IMR-90 (cell line): Measurements from ENCODE around the gene PCSK5. TPM values are rescaled to one million over a fixed set of nuclear protein-coding genes. Genes with fewer than 3 reads are reported as not detected.

ENCODE experiments used
- ATAC-seq: fragments of 200-7000 bp; cut with Tn5 transposase; 2 replicates; pipeline ENCODE4 v1.9.1; 2020; ENCODE audit warnings: low read depth, mild to moderate bottlenecking, moderate library complexity
- BruUV-seq: library from RNA; stranded (reverse); fragments of 400-500 nt; replicated peaks from 2 replicates; lab custom pipeline; 2021; lab: Mats Ljungman, UMichigan
- CTCF ChIA-PET: fragments of 300-600 bp; formaldehyde crosslinking; extraction: SDS; loops from one replicate; lab custom pipeline; 2021; ENCODE audit warnings: antibody characterized with exemption; lab: Yijun Ruan, JAX
- POLR2A ChIA-PET: fragments of 300-600 bp; sonication (Branson Sonifier 250); formaldehyde crosslinking; loops from one replicate; lab custom pipeline; 2022; ENCODE audit warnings: antibody characterized with exemption; ENCODE audit not compliant: unreplicated experiment; lab: Charles Lee
- DNase-seq: peaks from one replicate; pipeline ENCODE4 v3.0.0; 2013
- H2AFZ ChIP-seq: replicated peaks from 2 replicates; pipeline ENCODE3; 2013; ENCODE audit warnings: low read length, mild to moderate bottlenecking; ENCODE audit not compliant: poor library complexity
- H2AK5ac ChIP-seq: 2 replicates; pipeline ENCODE4 v1.6.1; 2013; ENCODE audit warnings: low read depth, low read length, inconsistent platforms
- H2AK9ac ChIP-seq: replicated peaks from 2 replicates; pipeline ENCODE3; 2013; ENCODE audit warnings: mild to moderate bottlenecking, low read depth, low read length, moderate library complexity; ENCODE audit not compliant: poor library complexity
- H2BK120ac ChIP-seq: 2 replicates; pipeline ENCODE4 v1.6.1; 2013; ENCODE audit warnings: low read depth, low read length, inconsistent platforms
- H2BK15ac ChIP-seq: 3 replicates; pipeline ENCODE4 v1.6.1; 2013; ENCODE audit warnings: low read depth, low read length, inconsistent platforms
- H2BK20ac ChIP-seq: 2 replicates; pipeline ENCODE4 v1.6.1; 2013; ENCODE audit warnings: low read depth, mild to moderate bottlenecking, inconsistent platforms, low read length, moderate library complexity
- H2BK5ac ChIP-seq: 2 replicates; pipeline ENCODE4 v1.6.1; 2013; ENCODE audit warnings: mild to moderate bottlenecking, low read depth, low read length, inconsistent platforms; ENCODE audit not compliant: poor library complexity, severe bottlenecking
- H3K14ac ChIP-seq: replicated peaks from 2 replicates; pipeline ENCODE4 v1.6.1; 2013; ENCODE audit warnings: low read depth, low read length, inconsistent platforms
- H3K18ac ChIP-seq: 2 replicates; pipeline ENCODE4 v1.6.1; 2013; ENCODE audit warnings: low read depth, low read length, control low read depth
- H3K23ac ChIP-seq: 2 replicates; pipeline ENCODE4 v1.6.1; 2013; ENCODE audit warnings: low read depth, low read length, inconsistent platforms
- H3K27ac ChIP-seq: 2 replicates; pipeline ENCODE4 v1.5.1; 2013; ENCODE audit warnings: mild to moderate bottlenecking, control low read depth, low read length; ENCODE audit not compliant: insufficient read depth
- H3K27me3 ChIP-seq: 2 replicates; pipeline ENCODE4 v1.6.1; 2013; ENCODE audit warnings: low read length; ENCODE audit not compliant: control insufficient read depth, insufficient read depth
- H3K36me3 ChIP-seq: 2 replicates; pipeline ENCODE4 v1.6.1; 2013; ENCODE audit warnings: low read length, mixed read lengths; ENCODE audit not compliant: control insufficient read depth, insufficient read depth
- H3K4ac ChIP-seq: 2 replicates; pipeline ENCODE4 v1.6.1; 2013; ENCODE audit warnings: low read depth, low read length, inconsistent platforms
- H3K4me1 ChIP-seq: 2 replicates; pipeline ENCODE4 v1.6.1; 2013; ENCODE audit warnings: low read length, mixed read lengths; ENCODE audit not compliant: control insufficient read depth, insufficient read depth
- H3K4me2 ChIP-seq: 2 replicates; pipeline ENCODE4 v1.6.1; 2013; ENCODE audit warnings: low read depth, mild to moderate bottlenecking, control low read depth, low read length, moderate library complexity
- H3K4me3 ChIP-seq: 2 replicates; pipeline ENCODE4 v1.5.1; 2013; ENCODE audit warnings: low read depth, mild to moderate bottlenecking, control low read depth, low read length, moderate library complexity; ENCODE audit not compliant: insufficient read depth
- H3K56ac ChIP-seq: 2 replicates; pipeline ENCODE4 v1.6.1; 2013; ENCODE audit warnings: low read length, inconsistent platforms; ENCODE audit not compliant: insufficient read depth; ENCODE audit errors: extremely low read depth
- H3K79me1 ChIP-seq, 2 experiments: 2 replicates each; pipeline ENCODE4 v1.6.1; 2013; ENCODE audit warnings: low read length in 2 of 2, inconsistent platforms in 1 of 2, low read depth in 1 of 2
- H3K9ac ChIP-seq: 2 replicates; pipeline ENCODE4 v1.6.1; 2013; ENCODE audit warnings: low read depth, low read length, control low read depth
- H3K9me1 ChIP-seq: 2 replicates; pipeline ENCODE4 v1.6.1; 2013; ENCODE audit warnings: low read length, inconsistent platforms; ENCODE audit not compliant: insufficient read depth
- H3K9me3 ChIP-seq: 2 replicates; pipeline ENCODE4 v1.6.1; 2013; ENCODE audit warnings: low read length; ENCODE audit not compliant: control insufficient read depth, insufficient read depth
- H4K20me1 ChIP-seq: 2 replicates; pipeline ENCODE4 v1.6.1; 2013; ENCODE audit warnings: low read length, inconsistent platforms; ENCODE audit not compliant: insufficient read depth
- H4K5ac ChIP-seq: 2 replicates; pipeline ENCODE4 v1.6.1; 2013; ENCODE audit warnings: mild to moderate bottlenecking, low read depth, low read length, control low read depth
- H4K8ac ChIP-seq, 2 experiments: 2 replicates each; pipeline ENCODE4 v1.6.1; 2013; ENCODE audit warnings: low read depth in 2 of 2, low read length in 2 of 2, control low read depth in 1 of 2, inconsistent platforms in 1 of 2
- H4K91ac ChIP-seq: 2 replicates; pipeline ENCODE4 v1.6.1; 2013; ENCODE audit warnings: low read depth, low read length, inconsistent platforms; ENCODE audit not compliant: insufficient read depth
- BHLHE40 ChIP-seq: fragments of 150-350 bp; IDR thresholded peaks from 2 replicates; pipeline ENCODE4 v1.6.1; 2016; ENCODE audit warnings: mild to moderate bottlenecking, low read depth, low read length
- CEBPB ChIP-seq: IDR thresholded peaks from 2 replicates; pipeline ENCODE4 v1.6.1; 2012; ENCODE audit warnings: low read depth, low read length, improper control_type of control experiment
- CHD1 ChIP-seq: IDR thresholded peaks from 2 replicates; pipeline ENCODE4 v1.6.1; 2012; ENCODE audit warnings: low read depth, low read length, improper control_type of control experiment
- CTCF ChIP-seq: conservative IDR thresholded peaks from 2 replicates; pipeline ENCODE4 v1.5.1; 2012; ENCODE audit warnings: mild to moderate bottlenecking, low read depth, low read length, improper control_type of control experiment
- ELK1 ChIP-seq: fragments of 150-350 bp; IDR thresholded peaks from 2 replicates; pipeline ENCODE4 v1.6.1; 2016; ENCODE audit warnings: low read depth, mild to moderate bottlenecking, low read length, moderate library complexity, borderline replicate concordance
- FOS ChIP-seq: fragments of 150-350 bp; IDR thresholded peaks from 2 replicates; pipeline ENCODE4 v1.6.1; 2016; ENCODE audit warnings: low read depth, low read length
- MAFK ChIP-seq: IDR thresholded peaks from 2 replicates; pipeline ENCODE4 v1.6.1; 2012; ENCODE audit warnings: low read depth, low read length, improper control_type of control experiment
- MAZ ChIP-seq: IDR thresholded peaks from 2 replicates; pipeline ENCODE4 v1.6.1; 2012; ENCODE audit warnings: low read depth, mild to moderate bottlenecking, low read length, improper control_type of control experiment, moderate library complexity, borderline replicate concordance
- MXI1 ChIP-seq: IDR thresholded peaks from 2 replicates; pipeline ENCODE4 v1.6.1; 2012; ENCODE audit warnings: low read depth, mild to moderate bottlenecking, low read length, moderate library complexity, borderline replicate concordance
- NFE2L2 ChIP-seq: fragments of 150-350 bp; IDR thresholded peaks from 2 replicates; pipeline ENCODE4 v1.6.1; 2016; ENCODE audit warnings: low read depth, mild to moderate bottlenecking, low read length
- POLR2A ChIP-seq: IDR thresholded peaks from 2 replicates; pipeline ENCODE4 v1.6.1; 2012; ENCODE audit warnings: mild to moderate bottlenecking, low read depth, low read length
- RAD21 ChIP-seq: IDR thresholded peaks from 2 replicates; pipeline ENCODE4 v1.6.1; 2012; ENCODE audit warnings: low read length, improper control_type of control experiment
- RCOR1 ChIP-seq: IDR thresholded peaks from 2 replicates; pipeline ENCODE4 v1.6.1; 2012; ENCODE audit warnings: mild to moderate bottlenecking, low read length, improper control_type of control experiment; ENCODE audit not compliant: insufficient replicate concordance
- RFX5 ChIP-seq: IDR thresholded peaks from 2 replicates; pipeline ENCODE4 v1.8.0; 2012; ENCODE audit warnings: low read depth, mild to moderate bottlenecking, low read length, moderate library complexity
- SMC3 ChIP-seq: fragments of 150-350 bp; IDR thresholded peaks from 2 replicates; pipeline ENCODE4 v1.6.1; 2016; ENCODE audit warnings: low read depth, mild to moderate bottlenecking, antibody characterized with exemption, low read length, moderate library complexity
- USF2 ChIP-seq: fragments of 150-350 bp; IDR thresholded peaks from 2 replicates; pipeline ENCODE4 v1.6.1; 2017; ENCODE audit warnings: mild to moderate bottlenecking, antibody characterized with exemption, low read length, low read depth
- WGBS, 2 experiments: methylation state at CpG; one replicate each; pipeline versions ENCODE4 v1.1.5 to v1.1.7; 2013; ENCODE audit warnings: missing lambda C conversion rate in 2 of 2; ENCODE audit not compliant: insufficient read length in 1 of 2; ENCODE audit errors: extremely low coverage in 2 of 2; 5-methylcytosine and 5-hydroxymethylcytosine counted together
- dilution Hi-C: fragments of 300-500 bp; cut with HindIII; formaldehyde crosslinking; loops from one replicate; pipeline ENCODE4 v1.14.3; 2018; ENCODE audit warnings: low sequenced_read_pairs; ENCODE audit not compliant: unreplicated experiment
- in situ Hi-C: fragments of 300-500 bp; cut with MboI; formaldehyde crosslinking; loops from 3 replicates; pipeline ENCODE4 v1.14.3; 2019; ENCODE audit warnings: low sequenced_read_pairs, inconsistent platforms, mixed read lengths
- intact Hi-C: fragments of 100-400 bp; cut with micrococcal nuclease; formaldehyde crosslinking; loops from 2 replicates; pipeline ENCODE4 v1.10.0; 2022
- polyA plus RNA-seq, 3 experiments: library from polyadenylated mRNA; depleted of rRNA; stranded (reverse); fragments of >200 nt; gene quantifications; 2 replicates each; pipeline ENCODE4 v1.2.3, GENCODE V29; 2012; ENCODE audit warnings: low replicate concordance in 1 of 3
- total RNA-seq: library from RNA; depleted of rRNA; stranded (reverse); fragments of >200 nt; gene quantifications from 2 replicates; pipeline ENCODE4 v1.2.3, GENCODE V29; 2012

The PCSK5 gene
- total and polyA plus RNA-seq, 2 of the 4 experiments (the other 2 are of a cell fraction), result 1.5 to 3.0 TPM

- BruUV-seq, result no TSS peak
- no peaks in the 10 kb centered on the region for H3K9me3 ChIP-seq
- no peak overlapping the region for H3K56ac ChIP-seq
- ChIA-PET POLR2A (no interaction called here), CTCF (interaction anchor here (0.6 kb wide), 1 partner anchor 41 kb away, joined by 4 read pairs; no protein-coding TSS in a partner anchor)
- H2AK5ac ChIP-seq, result no peak overlapping the region
- no peak overlapping the region for H4K5ac ChIP-seq
- H3K4me1 ChIP-seq, result no peaks in the 10 kb centered on the region
- no peak overlapping the region for H3K4me3 ChIP-seq
- TF ChIP-seq MXI1 (no peak), SMC3 (no peak), FOS (no peak), POLR2A (no peak), RCOR1 (no peak), RAD21 (no peak), BHLHE40 (no peak), MAFK (no peak), ELK1 (no peak), NFE2L2 (no peak), CTCF (no peak), USF2 (no peak), CEBPB (no peak), MAZ (no peak), RFX5 (no peak), CHD1 (no peak)
- H4K20me1 ChIP-seq, result no peaks in the 10 kb centered on the region
- no peaks in the 10 kb centered on the region for H3K79me1 ChIP-seq
- no peak overlapping the region for H2BK15ac ChIP-seq
- ATAC-seq (no peak), DNase-seq (no peak)
- intact Hi-C loops, result no loop called here
- H3K9ac ChIP-seq, result no peak overlapping the region
- H3K27ac ChIP-seq, result no peak overlapping the region
- no CpG with 5 or more reads among the region's 2 CpGs for WGBS, 2 experiments
- H3K18ac ChIP-seq, result no peak overlapping the region
- H4K91ac ChIP-seq, result no peak overlapping the region
- H2AK9ac ChIP-seq, result no peak overlapping the region
- no peak overlapping the region for H3K4me2 ChIP-seq
- H2BK5ac ChIP-seq, result no peak overlapping the region
- H3K36me3 ChIP-seq, result peaks cover 9% of the 10 kb centered on the region
- in situ Hi-C loops, result no loop called here
- H2BK120ac ChIP-seq, result no peak overlapping the region
- no peaks in the 10 kb centered on the region for H3K9me1 ChIP-seq
- H2AFZ ChIP-seq, result no peak overlapping the region
- H3K23ac ChIP-seq, result no peak overlapping the region
- dilution Hi-C loops, result no loop called here
- no peak overlapping the region for H3K14ac ChIP-seq
- no peak overlapping the region for H2BK20ac ChIP-seq
- H3K27me3 ChIP-seq, result no peaks in the 10 kb centered on the region
- H4K8ac ChIP-seq, result no peak overlapping the region
- no peak overlapping the region for H3K4ac ChIP-seq
These were observed 45.1 kb downstream of the PCSK5 start for GRCh38 chr9:75935591-75935990.
